A549 (cell line): ENCODE measurements around the gene SCGB1C1. TPM values are rescaled to one million over a fixed set of nuclear protein-coding genes. Genes with fewer than 3 reads are reported as not detected.
A peak's percentile ranks its signal among the peaks of the same experiment; 100 is the strongest.
"Not testable (repeated sequence)": the region's sequence is repeated elsewhere in the genome, so short reads cannot be mapped to it uniquely, and the experiment has no call there.

Experiments
- ATAC-seq, 2 experiments: fragments of 200-7000 bp in 1 of 2; fragments of >200 bp in 1 of 2; cut with Nextera tagmentation in 1 of 2; cut with Tn5 transposase in 1 of 2; 3 replicates each; pipeline versions ENCODE4 v1.8.0 to v1.9.1; 2018 to 2020; ENCODE audit warnings: mild to moderate bottlenecking in 1 of 2, moderate library complexity in 1 of 2
- CTCF ChIA-PET: fragments of 300-600 bp; sonication (Branson Sonifier 250); formaldehyde crosslinking; extraction: SDS; loops from one replicate; lab custom pipeline; 2021; ENCODE audit warnings: antibody characterized with exemption, inconsistent platforms; lab: Yijun Ruan, JAX
- POLR2A ChIA-PET: fragments of 350-600 bp; formaldehyde crosslinking; extraction: SDS; loops from one replicate; lab custom pipeline; 2021; ENCODE audit warnings: antibody characterized with exemption, inconsistent platforms; lab: Yijun Ruan, JAX
- DNase-seq, 2 experiments: peaks; one replicate each; pipeline versions ENCODE4 v3.0.0 to v3.0.0-alpha.2; 2011 to 2016; ENCODE audit warnings: low read depth in 1 of 2, low spot score in 1 of 2
- FAIRE-seq: peaks from 2 replicates; lab custom pipeline; 2011; peaks lifted over from hg19 to GRCh38; lab: Jason Lieb, UNC
- H3K27ac ChIP-seq, 2 experiments: fragments of >200 bp; sonication (Bioruptor Twin); formaldehyde crosslinking; 3 replicates each; pipeline ENCODE4 v1.5.1; 2016 to 2017
- H3K4me1 ChIP-seq: fragments of >200 bp; sonication (Bioruptor Twin); formaldehyde crosslinking; 3 replicates; pipeline ENCODE4 v1.6.1; 2016
- H3K4me2 ChIP-seq: fragments of >200 bp; sonication (Bioruptor Twin); formaldehyde crosslinking; 3 replicates; pipeline ENCODE4 v1.6.1; 2016
- H3K4me3 ChIP-seq: fragments of >200 bp; sonication (Bioruptor Twin); formaldehyde crosslinking; 3 replicates; pipeline ENCODE4 v1.5.1; 2016
- H3K9me3 ChIP-seq: fragments of >200 bp; sonication (Bioruptor Twin); formaldehyde crosslinking; 3 replicates; pipeline ENCODE4 v1.6.1; 2016
- ATOH8 ChIP-seq: fragments of 250-450 bp; sonication (Bioruptor Pico); IDR thresholded peaks from 2 replicates; pipeline ENCODE4 v1.5.0; 2020; ENCODE audit warnings: low read depth, mild to moderate bottlenecking, moderate library complexity
- CEBPB ChIP-seq, 2 experiments: fragments of >200 bp in 1 of 2; sonication (Bioruptor Twin) in 1 of 2; formaldehyde crosslinking in 1 of 2; IDR thresholded peaks; 2 replicates each; pipeline ENCODE4 v1.6.1; 2012 to 2016
- CHD4 ChIP-seq: fragments of 200-600 bp; sonication (generic); IDR thresholded peaks from 2 replicates; pipeline ENCODE4 v1.6.1; 2016; ENCODE audit warnings: antibody characterized with exemption, mild to moderate bottlenecking, borderline replicate concordance
- EP300 ChIP-seq, 2 experiments: fragments of >200 bp; sonication (Bioruptor Twin); formaldehyde crosslinking; IDR thresholded peaks; 2 replicates in 1 of 2; 3 replicates in 1 of 2; pipeline ENCODE4 v1.6.1; 2016 to 2017
- FOSB ChIP-seq: fragments of 250-450 bp; sonication (Bioruptor Pico); IDR thresholded peaks from 2 replicates; pipeline ENCODE4 v1.5.0; 2020; ENCODE audit warnings: mild to moderate bottlenecking, moderate library complexity
- HEYL ChIP-seq: fragments of 250-450 bp; sonication (Bioruptor Pico); IDR thresholded peaks from 2 replicates; pipeline ENCODE4 v1.8.0; 2021; ENCODE audit warnings: mild to moderate bottlenecking, moderate library complexity
- HOXB13 ChIP-seq: fragments of 250-450 bp; sonication (Bioruptor Pico); IDR thresholded peaks from 2 replicates; pipeline ENCODE4 v1.5.0; 2020; ENCODE audit warnings: low read depth, mild to moderate bottlenecking, moderate library complexity
- HOXB5 ChIP-seq: fragments of 250-450 bp; sonication (Bioruptor Pico); IDR thresholded peaks from 2 replicates; pipeline ENCODE4 v1.5.0; 2020; ENCODE audit warnings: mild to moderate bottlenecking, moderate library complexity
- JUNB ChIP-seq: fragments of >200 bp; sonication (Bioruptor Twin); formaldehyde crosslinking; IDR thresholded peaks from 2 replicates; pipeline ENCODE4 v1.6.1; 2016
- KDM1A ChIP-seq: fragments of 200-600 bp; sonication (generic); IDR thresholded peaks from 2 replicates; pipeline ENCODE4 v1.6.1; 2016; ENCODE audit warnings: low read depth, mild to moderate bottlenecking
- MAFK ChIP-seq: fragments of 450-650 bp; IDR thresholded peaks from 2 replicates; pipeline ENCODE4 v1.6.1; 2014; ENCODE audit not compliant: partially characterized antibody
- MAZ ChIP-seq: fragments of 150-350 bp; IDR thresholded peaks from 2 replicates; pipeline ENCODE4 v1.6.1; 2014; ENCODE audit warnings: antibody characterized with exemption, low read depth, low read length, borderline replicate concordance
- NFE2L2 ChIP-seq: fragments of 150-350 bp; conservative IDR thresholded peaks from 2 replicates; pipeline ENCODE4 v1.6.1; 2014; ENCODE audit warnings: low read length
- NPAS2 ChIP-seq: fragments of 250-450 bp; sonication (Bioruptor Pico); IDR thresholded peaks from 2 replicates; pipeline ENCODE4 v1.8.0; 2022; ENCODE audit warnings: mild to moderate bottlenecking, moderate library complexity, borderline replicate concordance
- POLR2A ChIP-seq: IDR thresholded peaks from 2 replicates; pipeline ENCODE4 v1.6.1; 2012; ENCODE audit warnings: mild to moderate bottlenecking, low read length
- RCOR1 ChIP-seq: fragments of 150-350 bp; IDR thresholded peaks from 2 replicates; pipeline ENCODE4 v1.6.1; 2014; ENCODE audit warnings: antibody characterized with exemption, low read length, low read depth
- RFX5 ChIP-seq: fragments of 450-650 bp; IDR thresholded peaks from 2 replicates; pipeline ENCODE4 v1.7.1; 2014; ENCODE audit warnings: antibody characterized with exemption, mild to moderate bottlenecking, moderate library complexity
- WGBS: methylation state at CpG from one replicate; pipeline ENCODE4 v1.1.6; 2017; ENCODE audit errors: missing lambda C conversion rate; 5-methylcytosine and 5-hydroxymethylcytosine counted together
- polyA plus RNA-seq, 4 experiments: library from polyadenylated mRNA; depleted of rRNA in 3 of 4; stranded (reverse); fragments of >200 nt; fragmentation: RNase III in 1 of 4; extraction: RNeasy Plus Mini Kit Qiagen cat#74134 plus additional on column Dnase treatment in 1 of 4; gene quantifications; 2 replicates in 3 of 4; 3 replicates in 1 of 4; pipeline ENCODE4 v1.2.3, GENCODE V29; 2011 to 2017
- TF ChIP-seq, protein P1 (sequence below): fragments of 200-600 bp; sonication (generic); IDR thresholded peaks from 2 replicates; pipeline ENCODE4 v1.6.1; 2016; ENCODE audit warnings: antibody characterized with exemption, mild to moderate bottlenecking, moderate library complexity
- TF ChIP-seq, protein P2 (sequence below): fragments of 250-450 bp; sonication (Bioruptor Pico); IDR thresholded peaks from 2 replicates; pipeline ENCODE4 v1.5.0; 2021; ENCODE audit warnings: mild to moderate bottlenecking, moderate library complexity, borderline replicate concordance
- TF ChIP-seq, protein P3 (sequence below): IDR thresholded peaks from 2 replicates; pipeline ENCODE4 v1.6.1; 2012; ENCODE audit warnings: low read depth, borderline replicate concordance
- TF ChIP-seq, protein P4 (sequence below): IDR thresholded peaks from 2 replicates; pipeline ENCODE4 v1.6.1; 2012

SCGB1C1 gene
- polyA plus RNA-seq, 2 of the 4 experiments (the other 2 are of a cell fraction), result not detected

DNA sequence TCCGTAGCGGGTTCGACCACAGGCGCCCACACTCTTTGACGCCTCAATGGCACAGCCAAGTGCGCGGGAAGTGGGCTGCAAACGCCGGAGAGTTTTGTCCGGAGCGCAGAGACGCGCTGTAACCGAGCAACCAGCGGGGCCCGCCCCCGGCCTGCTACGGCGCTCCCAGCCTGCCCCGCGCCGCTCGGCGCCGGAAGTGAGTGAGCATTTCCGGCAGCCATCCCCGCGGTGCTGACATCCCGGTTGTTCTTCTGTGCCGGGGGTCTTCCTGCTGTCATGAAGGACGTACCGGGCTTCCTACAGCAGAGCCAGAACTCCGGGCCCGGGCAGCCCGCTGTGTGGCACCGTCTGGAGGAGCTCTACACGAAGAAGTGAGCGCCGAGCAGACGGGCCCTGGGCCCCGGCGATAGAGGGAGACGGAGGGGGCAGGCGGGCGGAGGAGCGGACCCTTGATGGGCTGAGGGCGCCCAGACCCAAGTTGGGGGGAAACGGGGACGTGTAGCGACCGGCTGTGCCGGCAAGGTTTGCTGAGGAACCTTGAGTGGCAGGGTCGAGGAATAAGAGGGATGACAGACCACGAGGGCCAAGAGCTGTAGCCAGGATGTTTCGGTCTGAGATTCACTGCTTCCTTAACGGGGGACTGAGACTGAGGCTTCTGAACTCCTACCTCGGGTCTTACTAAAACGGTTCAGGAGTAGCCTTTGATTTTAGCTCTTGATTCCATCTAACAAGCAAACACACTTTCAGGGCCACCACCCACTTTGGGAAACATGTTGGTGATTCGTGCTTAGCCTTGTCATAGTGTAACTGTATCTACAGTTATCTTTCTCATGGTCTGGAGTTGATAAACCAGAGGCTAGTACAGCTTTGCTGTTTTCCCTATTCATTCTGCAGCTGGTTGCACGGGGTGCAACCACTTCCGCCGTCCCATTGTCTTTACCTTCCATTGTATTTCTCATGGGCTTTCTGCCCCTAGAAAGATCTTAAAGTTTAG, 44.2 kb downstream of the SCGB1C1 start, which contains the start of gene PSMD13 (continued):
- TF ChIP-seq NPAS2, result no peak
- TF ChIP-seq, protein P1, sequence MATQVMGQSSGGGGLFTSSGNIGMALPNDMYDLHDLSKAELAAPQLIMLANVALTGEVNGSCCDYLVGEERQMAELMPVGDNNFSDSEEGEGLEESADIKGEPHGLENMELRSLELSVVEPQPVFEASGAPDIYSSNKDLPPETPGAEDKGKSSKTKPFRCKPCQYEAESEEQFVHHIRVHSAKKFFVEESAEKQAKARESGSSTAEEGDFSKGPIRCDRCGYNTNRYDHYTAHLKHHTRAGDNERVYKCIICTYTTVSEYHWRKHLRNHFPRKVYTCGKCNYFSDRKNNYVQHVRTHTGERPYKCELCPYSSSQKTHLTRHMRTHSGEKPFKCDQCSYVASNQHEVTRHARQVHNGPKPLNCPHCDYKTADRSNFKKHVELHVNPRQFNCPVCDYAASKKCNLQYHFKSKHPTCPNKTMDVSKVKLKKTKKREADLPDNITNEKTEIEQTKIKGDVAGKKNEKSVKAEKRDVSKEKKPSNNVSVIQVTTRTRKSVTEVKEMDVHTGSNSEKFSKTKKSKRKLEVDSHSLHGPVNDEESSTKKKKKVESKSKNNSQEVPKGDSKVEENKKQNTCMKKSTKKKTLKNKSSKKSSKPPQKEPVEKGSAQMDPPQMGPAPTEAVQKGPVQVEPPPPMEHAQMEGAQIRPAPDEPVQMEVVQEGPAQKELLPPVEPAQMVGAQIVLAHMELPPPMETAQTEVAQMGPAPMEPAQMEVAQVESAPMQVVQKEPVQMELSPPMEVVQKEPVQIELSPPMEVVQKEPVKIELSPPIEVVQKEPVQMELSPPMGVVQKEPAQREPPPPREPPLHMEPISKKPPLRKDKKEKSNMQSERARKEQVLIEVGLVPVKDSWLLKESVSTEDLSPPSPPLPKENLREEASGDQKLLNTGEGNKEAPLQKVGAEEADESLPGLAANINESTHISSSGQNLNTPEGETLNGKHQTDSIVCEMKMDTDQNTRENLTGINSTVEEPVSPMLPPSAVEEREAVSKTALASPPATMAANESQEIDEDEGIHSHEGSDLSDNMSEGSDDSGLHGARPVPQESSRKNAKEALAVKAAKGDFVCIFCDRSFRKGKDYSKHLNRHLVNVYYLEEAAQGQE, result no peak; the same call in 1 of the 2 replicates
- TF ChIP-seq HOXB13 (CRISPR knock-in tag), result no peak
- TF ChIP-seq HOXB5 (CRISPR knock-in tag), result no peak
- TF ChIP-seq CEBPB (IDR thresholded peaks at IDR 0.05), result no peak
- no peak for TF ChIP-seq RCOR1
- no peak for TF ChIP-seq MAZ
- no peak for TF ChIP-seq HEYL (CRISPR knock-in tag)
- TF ChIP-seq EP300 (IDR thresholded peaks at IDR 0.05), result no peak
- TF ChIP-seq RFX5, result no peak
- TF ChIP-seq NFE2L2, result no peak
- TF ChIP-seq, protein P2, sequence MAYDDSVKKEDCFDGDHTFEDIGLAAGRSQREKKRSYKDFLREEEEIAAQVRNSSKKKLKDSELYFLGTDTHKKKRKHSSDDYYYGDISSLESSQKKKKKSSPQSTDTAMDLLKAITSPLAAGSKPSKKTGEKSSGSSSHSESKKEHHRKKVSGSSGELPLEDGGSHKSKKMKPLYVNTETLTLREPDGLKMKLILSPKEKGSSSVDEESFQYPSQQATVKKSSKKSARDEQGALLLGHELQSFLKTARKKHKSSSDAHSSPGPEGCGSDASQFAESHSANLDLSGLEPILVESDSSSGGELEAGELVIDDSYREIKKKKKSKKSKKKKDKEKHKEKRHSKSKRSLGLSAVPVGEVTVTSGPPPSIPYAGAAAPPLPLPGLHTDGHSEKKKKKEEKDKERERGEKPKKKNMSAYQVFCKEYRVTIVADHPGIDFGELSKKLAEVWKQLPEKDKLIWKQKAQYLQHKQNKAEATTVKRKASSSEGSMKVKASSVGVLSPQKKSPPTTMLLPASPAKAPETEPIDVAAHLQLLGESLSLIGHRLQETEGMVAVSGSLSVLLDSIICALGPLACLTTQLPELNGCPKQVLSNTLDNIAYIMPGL, result no peak
- TF ChIP-seq FOSB (CRISPR knock-in tag), result 0 out of 2 replicates have a peak, but pooled peaks have one; percentile 28
- TF ChIP-seq, protein P3, sequence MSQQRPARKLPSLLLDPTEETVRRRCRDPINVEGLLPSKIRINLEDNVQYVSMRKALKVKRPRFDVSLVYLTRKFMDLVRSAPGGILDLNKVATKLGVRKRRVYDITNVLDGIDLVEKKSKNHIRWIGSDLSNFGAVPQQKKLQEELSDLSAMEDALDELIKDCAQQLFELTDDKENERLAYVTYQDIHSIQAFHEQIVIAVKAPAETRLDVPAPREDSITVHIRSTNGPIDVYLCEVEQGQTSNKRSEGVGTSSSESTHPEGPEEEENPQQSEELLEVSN, result 0 out of 2 replicates have a peak, but pooled peaks have one; percentile 61
- TF ChIP-seq KDM1A, result no peak
- no peak for TF ChIP-seq MAFK
- no peak for TF ChIP-seq CHD4
- no peak for TF ChIP-seq ATOH8 (CRISPR knock-in tag)
- TF ChIP-seq, protein P4, sequence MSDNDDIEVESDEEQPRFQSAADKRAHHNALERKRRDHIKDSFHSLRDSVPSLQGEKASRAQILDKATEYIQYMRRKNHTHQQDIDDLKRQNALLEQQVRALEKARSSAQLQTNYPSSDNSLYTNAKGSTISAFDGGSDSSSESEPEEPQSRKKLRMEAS, result no peak; the same call in 1 of the 2 replicates
- peak; percentile 52 for TF ChIP-seq POLR2A
- TF ChIP-seq JUNB, result no peak

DNA sequence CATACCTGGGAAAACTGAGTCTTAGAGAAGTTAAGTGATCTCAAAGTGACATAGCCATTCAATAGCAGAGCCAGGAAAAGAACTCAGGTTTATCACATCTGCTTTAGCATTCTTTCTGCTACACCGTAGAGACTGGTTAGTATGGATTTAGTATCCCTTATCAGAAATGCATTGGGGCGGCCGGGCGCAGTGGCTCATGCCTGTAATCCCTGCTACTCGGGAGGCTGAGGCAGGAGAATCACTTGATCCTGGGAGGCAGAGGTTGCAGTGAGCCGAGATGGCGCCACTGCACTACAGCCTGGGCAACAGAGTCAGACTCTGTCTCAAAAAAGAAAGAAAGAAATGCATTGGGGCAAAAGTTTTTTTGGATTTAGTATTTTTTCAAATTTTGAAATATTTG, 45.5 kb downstream of the SCGB1C1 start:
- H3K27ac ChIP-seq, DNase-seq, ATAC-seq, H3K4me3 ChIP-seq, FAIRE-seq, H3K9me3 ChIP-seq: not testable (repeated sequence)
- ChIA-PET CTCF (interaction anchor here (1.4 to 4.8 kb wide), 3 partner anchors 13 to 209 kb away, joined by 7 to 40 read pairs (median 17); no protein-coding TSS in a partner anchor), POLR2A (interaction anchor here (2.3 kb wide), 1 partner anchor 31 kb away, joined by 8 read pairs; the partner anchor contains the start of genes BET1L and RIC8A)
- H3K4me1 ChIP-seq, result peaks cover 17% of the 10 kb centered on the region; the same call in 2 of the 3 replicates
- peak overlapping the region; percentile 99 for H3K4me2 ChIP-seq
- 87% methylated on average over 7 of the region's 7 CpGs for WGBS
